ENCODE results near the gene SEPTIN6. TPM values are rescaled to one million over a fixed set of nuclear protein-coding genes. Genes with fewer than 3 reads are reported as not detected.

The SEPTIN6 gene
- total and polyA plus RNA-seq, 2 of the 13 experiments (the other 11 are each of a cell fraction or from before 2014, with no cell fraction given), result 21.7 to 38.3 TPM

DNA sequence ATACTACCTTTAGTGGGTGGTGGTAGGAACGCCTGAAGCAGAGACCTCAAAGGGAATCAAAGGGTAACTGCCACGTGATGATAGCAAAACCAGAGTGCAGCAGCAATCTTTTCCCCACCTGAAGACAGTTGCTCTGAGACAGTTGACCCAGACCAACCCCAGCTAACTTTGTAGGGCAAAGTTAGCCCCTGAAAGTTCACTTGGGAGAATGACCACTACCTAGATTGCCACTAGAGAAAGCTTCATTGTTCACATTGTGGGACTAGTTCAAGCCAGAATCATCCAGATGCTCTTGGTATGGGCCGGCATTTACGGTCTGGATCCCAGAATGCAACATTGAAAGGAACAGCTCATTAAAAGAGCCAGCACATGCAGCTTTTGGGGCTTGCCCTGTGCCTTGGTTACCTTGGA, 4.1 kb downstream of the SEPTIN6 start (continued):
- no peak for TF ChIP-seq SCMH1 (CRISPR knock-in tag; IDR thresholded peaks at IDR 0.05; ENCODE audit: borderline replicate concordance)

DNA sequence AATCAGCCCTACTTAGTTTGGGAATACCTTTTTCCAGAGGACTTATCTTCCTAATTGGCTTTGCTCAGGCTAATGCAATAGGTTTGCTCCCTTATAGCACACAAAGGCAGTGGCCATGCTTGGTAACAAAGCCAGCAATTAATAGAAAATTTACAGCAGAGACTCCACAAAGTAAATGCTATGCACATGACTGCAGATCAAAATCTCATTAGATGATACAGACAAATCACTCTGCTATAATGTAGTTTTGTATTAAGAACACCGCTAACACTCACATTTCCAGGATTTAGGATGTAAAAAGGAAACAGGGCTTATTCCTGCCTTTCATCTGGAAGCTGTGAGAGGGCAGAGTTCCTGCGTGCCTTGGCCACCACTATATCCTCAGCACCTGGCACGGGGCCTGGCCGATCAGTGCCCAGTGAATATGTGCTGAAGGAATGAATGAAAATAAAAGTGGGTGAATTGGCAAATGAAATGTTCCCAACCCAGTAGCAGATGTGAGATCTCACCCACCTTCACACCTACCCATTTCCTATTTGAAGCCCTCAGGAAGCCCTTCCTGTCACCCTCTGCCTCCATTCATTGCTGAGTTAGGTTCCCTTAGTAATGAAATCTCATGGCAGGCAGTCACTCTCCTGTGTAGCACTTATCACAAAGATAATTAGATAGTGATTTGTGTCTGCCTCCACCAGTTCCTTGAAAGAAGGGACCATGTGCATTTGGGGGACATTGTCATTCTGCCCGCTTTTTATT, 5.1 kb downstream of the SEPTIN6 start:
- Histone ChIP-seq H3K4me2 (ENCODE audit: low read depth, low read length) (no peak overlapping the region), H3K9ac (ENCODE audit: insufficient read depth, low read depth, low read length) (no peak overlapping the region), H3K4me3 (replicated peaks in 1 of 3; ENCODE audit: insufficient read depth in 1 of 3, low read depth in 2 of 3, low read length in 3 of 3) (no peak overlapping the region), H3K27me3 (ENCODE audit: control insufficient read depth in 1 of 2, insufficient read depth in 2 of 2, low read length in 2 of 2) (no peaks in the 10 kb centered on the region), H4K20me1 (ENCODE audit: insufficient read depth, low read length) (no peaks in the 10 kb centered on the region), H3K9me3 (ENCODE audit: low read length) (no peaks in the 10 kb centered on the region), H3K27ac (ENCODE audit: extremely low read length, insufficient read depth, low read length) (no peak overlapping the region), H3K4me1 (ENCODE audit: insufficient read depth, low read length) (peaks cover 20% of the 10 kb centered on the region), H3K79me2 (ENCODE audit: insufficient read depth, low read length) (peaks cover 26% of the 10 kb centered on the region), H2AFZ (ENCODE audit: low read length) (no peak overlapping the region), H3K36me3 (replicated peaks in 1 of 2; ENCODE audit: control insufficient read depth in 1 of 2, insufficient read depth in 2 of 2, low read length in 2 of 2) (no peaks in the 10 kb centered on the region)
- DNase-seq (ENCODE audit: low spot score) (no peak), FAIRE-seq (no peak), ATAC-seq (no peak)
- POLR2A ChIA-PET, result no interaction called here
- in situ Hi-C loops (cut with HindIII; ENCODE audit: extremely low pct_ligation_motif_present, low pct_unique_long_range_greater_than_20kb), result no loop called here
- CTCF ChIA-PET (ENCODE audit: low intra/inter-chr PET ratio, low total read pairs), result no interaction called here
- no peak for TF ChIP-seq ZFP82 (CRISPR knock-in tag; IDR thresholded peaks at IDR 0.05; ENCODE audit: borderline replicate concordance)
- no peak for TF ChIP-seq BHLHE40 (IDR thresholded peaks at IDR 0.05; ENCODE audit: low read length)
- TF ChIP-seq SAFB2 (CRISPR knock-in tag; IDR thresholded peaks at IDR 0.05; ENCODE audit: borderline replicate concordance, low read depth), result no peak
- no peak for TF ChIP-seq ZNF160 (CRISPR knock-in tag; IDR thresholded peaks at IDR 0.05)
- TF ChIP-seq DR1 (CRISPR knock-in tag; IDR thresholded peaks at IDR 0.05), result no peak
- no peak for TF ChIP-seq KMT2B (CRISPR knock-in tag; IDR thresholded peaks at IDR 0.05)
- no peak for TF ChIP-seq HNRNPL (IDR thresholded peaks at IDR 0.05; ENCODE audit: low read depth, low read length)
- no TSS peak for BruUV-seq (replicated peaks)
- intact Hi-C loops (cut with micrococcal nuclease; ENCODE audit: unreplicated experiment), result no loop called here
- WGBS (ENCODE audit: low lambda C conversion rate), result 93% methylated on average over 5 of the region's 5 CpGs

Measured in HepG2 (cell line).